Stimulated activated CD8-positive, alpha-beta memory T cell treated with anti-CD3 and anti-CD28 coated beads, Interleukin-7, amount 100 ng/mL, for 4 hours (primary cell): ENCODE data around the gene TRPM5.
A peak's percentile ranks its signal among the peaks of the same experiment; 100 is the strongest.

Experiments
- DNase-seq, 2 donors: peaks; one replicate each; pipeline ENCODE4 v3.0.0-alpha.2; 2020; ENCODE audit warnings: low read depth in 2 of 2

Gene TRPM5

DNA sequence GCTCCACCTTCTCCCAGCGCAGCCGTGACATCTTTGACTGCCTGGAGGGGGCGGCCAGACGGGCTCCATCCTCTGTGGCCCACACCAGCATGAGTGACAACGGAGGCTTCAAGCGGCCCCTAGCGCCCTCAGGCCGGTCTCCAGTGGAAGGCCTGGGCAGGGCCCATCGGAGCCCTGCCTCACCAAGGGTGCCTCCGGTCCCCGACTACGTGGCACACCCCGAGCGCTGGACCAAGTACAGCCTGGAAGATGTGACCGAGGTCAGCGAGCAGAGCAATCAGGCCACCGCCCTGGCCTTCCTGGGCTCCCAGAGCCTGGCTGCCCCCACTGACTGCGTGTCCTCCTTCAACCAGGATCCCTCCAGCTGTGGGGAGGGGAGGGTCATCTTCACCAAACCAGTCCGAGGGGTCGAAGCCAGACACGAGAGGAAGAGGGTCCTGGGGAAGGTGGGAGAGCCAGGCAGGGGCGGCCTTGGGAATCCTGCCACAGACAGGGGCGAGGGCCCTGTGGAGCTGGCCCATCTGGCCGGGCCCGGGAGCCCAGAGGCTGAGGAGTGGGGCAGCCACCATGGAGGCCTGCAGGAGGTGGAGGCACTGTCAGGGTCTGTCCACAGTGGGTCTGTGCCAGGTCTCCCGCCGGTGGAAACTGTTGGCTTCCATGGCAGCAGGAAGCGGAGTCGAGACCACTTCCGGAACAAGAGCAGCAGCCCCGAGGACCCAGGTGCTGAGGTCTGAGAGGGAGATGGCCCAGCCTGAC lies 41.2 kb downstream of the TRPM5 start:
- no peak for DNase-seq

DNA sequence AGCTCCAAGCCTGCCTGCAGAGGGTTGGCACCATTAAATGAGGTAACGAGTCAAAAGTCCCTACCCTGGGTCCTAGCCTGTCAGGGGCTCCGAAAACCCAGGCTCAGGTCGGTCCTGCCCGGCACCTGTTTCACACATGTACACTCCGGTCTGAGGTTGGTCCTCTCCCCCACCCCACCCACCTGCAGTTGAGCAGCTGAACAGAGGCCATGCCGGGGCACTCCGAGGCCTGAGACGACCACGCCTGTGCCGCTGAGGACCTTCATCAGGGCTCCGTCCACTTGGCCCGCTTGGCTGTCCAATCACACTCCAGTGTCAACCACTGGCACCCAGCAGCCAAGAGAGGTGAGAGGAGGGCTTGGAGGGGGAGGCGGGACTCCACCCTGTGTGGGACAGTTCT lies 42.2 kb downstream of the TRPM5 start:
- no peak for DNase-seq

DNA sequence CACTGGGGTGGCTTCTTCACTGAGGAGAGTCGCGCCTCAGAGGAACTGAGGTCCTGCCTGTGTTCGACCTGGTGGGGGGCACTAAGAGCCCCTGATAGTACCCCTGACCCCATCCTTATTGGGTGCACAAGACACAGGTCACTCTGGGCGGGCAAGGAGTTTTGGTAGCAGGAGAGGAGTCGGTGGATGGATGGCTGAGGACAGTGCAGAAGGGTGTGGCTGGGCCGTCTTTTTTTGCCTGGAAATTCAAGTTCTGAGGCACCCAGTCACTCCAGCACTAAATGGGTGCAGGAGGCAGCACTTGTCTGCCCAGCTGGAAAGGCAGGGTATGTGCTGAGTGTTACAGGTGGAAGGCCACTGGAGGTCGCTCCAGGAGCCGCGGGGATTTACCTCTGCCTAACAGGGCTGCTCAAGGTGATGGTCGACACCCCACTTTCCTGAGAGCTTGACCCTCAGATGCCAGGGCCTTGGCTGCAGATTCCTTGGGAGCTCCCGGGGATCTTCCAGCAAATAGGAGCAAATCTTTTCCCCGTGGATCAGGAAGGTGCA lies 42.8 kb downstream of the TRPM5 start:
- DNase-seq, result no peak

DNA sequence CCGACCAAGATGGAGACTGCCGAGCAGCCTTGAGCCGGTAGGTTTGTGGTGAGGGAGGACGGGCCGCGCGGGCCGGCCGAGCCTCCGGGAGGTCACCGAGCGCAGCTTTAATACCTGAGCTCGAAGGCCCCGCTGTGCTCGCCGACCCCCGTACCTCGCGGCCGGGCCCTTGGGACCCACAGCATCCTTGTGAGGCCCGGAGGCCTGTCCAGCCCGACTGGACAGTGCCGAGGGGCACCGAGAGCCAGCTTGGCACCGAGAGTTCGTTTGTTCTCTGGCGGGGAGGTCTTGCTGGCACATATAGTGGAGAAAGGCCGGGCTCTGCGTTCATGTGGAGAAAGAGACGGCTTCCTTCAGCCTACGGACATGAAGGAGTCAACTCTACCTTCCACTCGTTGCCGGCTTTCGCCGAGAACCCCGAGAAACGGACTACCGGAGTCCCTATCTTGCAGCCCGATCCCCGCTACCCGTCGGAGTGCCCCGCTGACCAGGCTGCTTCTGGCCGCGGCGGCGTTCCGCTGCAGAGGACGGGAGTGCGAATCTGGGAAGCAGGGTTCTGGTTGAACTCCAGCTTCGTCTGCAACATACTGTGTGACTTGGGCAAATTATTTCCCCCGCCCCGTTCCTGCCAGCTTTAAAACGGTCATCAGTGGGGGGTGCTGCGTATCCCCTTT lies 43.4 kb downstream of the TRPM5 start:
- no peak for DNase-seq

DNA sequence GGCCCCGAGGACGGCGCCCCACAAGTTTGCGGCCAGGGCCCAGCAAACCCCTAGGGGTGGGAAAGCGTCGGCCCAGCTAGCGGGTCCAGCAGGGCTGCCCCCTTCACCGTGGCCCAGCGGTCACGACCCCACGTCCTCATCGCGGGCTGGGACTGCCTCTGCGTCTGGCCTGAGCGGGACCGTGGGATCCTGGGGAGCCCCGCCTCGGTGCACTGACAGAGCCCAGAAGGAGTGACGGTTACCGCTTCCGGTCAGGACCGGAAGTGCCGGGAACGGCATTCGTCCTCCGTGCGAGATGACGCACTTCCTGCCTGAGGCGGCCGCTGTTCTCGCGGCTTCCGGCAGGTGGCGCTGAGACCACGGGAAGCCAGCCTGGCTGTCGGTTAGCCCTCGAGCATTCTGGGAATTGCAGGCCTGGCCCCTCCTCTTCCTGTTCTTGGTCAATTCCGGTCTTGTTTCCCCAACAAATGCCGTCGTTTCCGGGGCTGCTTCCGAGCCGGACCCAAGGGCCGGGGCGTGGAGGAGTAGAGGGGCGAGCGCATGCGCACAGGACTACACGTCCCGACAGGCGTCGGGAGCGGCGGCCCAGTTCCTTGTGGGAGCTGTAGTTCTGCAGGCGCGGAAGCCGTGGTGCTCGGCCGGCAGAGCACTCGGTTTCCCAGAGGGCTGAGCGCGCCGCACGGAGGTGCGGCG lies 44.1 kb downstream of the TRPM5 start, which contains the start of gene TSSC4:
TSS of gene TSSC4 (plus strand) at position 682 of the 693 bp plus-strand sequence. CDS start 1,884 bp downstream, outside the sequence.
- DNase-seq, result peak; percentile 99 to 100

DNA sequence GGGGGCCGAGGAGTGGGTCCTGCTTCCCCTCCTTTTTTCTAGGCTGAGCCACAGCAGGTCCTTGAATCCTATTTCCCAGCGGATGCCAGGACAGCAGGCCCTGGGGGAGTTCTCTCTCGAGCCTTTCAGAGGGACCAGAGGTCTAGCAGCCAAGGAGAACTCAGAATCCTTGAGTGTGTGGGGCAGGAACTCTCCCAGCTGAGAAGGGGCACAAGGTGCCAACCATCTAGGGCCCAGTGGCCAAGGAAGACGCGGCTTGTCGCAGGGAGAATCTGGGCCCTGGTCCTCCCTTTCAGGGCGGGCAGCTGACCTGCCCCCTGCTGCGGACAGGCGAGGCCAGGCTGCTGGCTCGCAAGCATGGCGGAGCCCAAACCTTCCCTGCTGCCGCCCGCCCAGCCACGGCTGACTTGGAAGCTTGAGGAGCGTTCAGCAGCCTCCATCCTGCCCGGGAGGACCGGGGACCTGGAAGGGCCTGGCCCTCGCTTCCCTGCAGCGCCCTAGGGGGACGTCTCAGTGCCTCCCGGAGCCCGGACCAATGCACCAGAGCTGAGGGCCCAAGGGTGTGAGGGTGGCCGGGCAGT lies 44.7 kb downstream of the TRPM5 start:
- DNase-seq, result peak in 1 of 2 donors; percentile 21

DNA sequence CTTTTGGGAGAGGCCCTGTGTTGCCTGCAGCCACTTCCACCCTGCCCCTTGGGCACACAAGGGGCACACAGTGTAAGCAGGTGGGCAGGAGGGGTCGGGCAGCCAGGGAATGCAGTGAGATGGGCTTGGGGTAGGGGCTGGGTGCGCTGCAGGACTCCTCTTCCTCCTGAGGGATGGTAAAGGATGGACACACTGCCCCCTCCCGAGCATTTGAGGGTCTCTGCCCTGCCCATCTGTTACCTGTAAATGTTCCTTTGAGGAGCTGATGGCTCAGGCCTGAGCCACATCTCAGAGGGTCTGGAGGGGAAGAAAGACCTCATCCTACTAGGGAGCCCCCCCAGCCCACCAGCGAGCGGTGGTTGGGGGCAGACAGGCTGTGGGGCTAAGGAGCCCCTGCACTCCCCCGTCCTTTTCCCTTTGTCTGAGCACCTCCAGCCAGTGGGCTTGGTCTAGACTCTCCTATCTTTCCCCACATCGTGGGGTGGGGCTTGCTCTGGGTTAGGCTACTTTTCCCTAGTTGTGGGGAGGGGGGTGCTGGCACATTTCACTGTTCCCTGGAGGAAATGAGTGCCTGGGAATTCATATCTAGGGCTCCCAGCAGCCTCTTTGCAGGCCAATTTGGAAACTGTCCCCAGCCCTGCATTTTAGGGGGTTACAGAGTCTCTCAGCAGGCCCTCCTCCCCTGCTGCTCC lies 45.5 kb downstream of the TRPM5 start:
- no peak for DNase-seq

DNA sequence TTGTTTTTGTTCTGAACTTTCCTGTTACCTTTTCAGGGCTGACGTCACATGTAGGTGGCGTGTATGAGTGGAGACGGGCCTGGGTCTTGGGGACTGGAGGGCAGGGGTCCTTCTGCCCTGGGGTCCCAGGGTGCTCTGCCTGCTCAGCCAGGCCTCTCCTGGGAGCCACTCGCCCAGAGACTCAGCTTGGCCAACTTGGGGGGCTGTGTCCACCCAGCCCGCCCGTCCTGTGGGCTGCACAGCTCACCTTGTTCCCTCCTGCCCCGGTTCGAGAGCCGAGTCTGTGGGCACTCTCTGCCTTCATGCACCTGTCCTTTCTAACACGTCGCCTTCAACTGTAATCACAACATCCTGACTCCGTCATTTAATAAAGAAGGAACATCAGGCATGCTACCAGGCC lies 47.3 kb downstream of the TRPM5 start:
- DNase-seq, result no peak

DNA sequence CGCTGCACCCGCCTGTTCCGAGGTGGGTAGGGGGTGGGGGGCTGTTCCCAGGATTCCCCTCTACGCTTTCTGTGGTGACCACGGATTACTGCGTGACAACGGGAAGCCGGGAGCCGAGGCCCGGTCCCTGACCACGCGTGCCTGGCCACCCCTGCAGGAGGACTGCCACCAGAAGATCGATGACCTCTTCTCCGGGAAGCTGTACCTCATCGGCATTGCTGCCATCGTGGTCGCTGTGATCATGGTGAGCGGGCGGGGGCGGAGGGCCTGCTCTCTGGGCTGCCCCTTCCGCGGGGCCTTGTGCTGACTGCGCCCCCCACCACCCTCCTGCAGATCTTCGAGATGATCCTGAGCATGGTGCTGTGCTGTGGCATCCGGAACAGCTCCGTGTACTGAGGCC lies 47.8 kb downstream of the TRPM5 start:
- DNase-seq, result no peak

DNA sequence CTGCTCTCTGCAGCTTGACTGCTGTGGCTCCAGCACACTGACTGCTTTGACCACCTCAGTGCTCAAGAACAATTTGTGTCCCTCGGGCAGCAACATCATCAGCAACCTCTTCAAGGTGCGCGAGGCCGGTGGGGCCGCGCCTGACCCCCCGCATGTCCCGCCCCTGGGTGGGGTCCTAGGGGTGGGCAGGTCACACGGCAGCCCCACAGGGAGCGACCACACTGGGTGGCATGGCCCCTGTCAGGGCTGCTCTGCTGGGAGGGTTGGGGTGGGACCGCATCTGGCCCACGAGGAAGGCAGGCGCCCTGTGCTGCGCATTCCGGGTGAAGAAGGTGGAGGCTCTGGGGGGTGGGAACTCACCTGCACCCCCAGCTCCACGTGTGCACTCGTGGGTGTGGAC lies 48.5 kb downstream of the TRPM5 start:
- no peak for DNase-seq

DNA sequence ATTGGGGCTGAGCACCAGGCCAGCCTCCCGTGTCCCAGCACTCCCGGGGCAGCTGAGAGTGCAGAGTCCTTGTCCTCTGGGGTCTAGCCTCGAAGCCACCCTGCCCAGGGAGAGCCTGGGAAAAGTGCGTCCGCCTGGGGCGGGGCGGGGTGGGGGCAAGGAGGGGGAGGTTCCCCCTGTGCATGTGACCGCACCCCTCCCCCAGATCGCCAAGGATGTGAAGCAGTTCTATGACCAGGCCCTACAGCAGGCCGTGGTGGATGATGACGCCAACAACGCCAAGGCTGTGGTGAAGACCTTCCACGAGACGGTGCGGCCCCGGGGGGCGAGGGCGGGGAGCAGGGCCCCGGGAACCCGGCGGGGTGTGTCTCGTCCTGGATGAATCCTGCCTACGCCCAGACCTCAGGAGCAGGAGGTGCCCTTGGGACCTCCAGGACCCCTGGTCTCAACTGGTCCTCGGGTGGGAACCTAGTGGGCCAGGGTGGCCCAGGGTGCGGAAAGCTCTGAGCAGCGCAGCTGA lies 49.0 kb downstream of the TRPM5 start:
- DNase-seq, result no peak

DNA sequence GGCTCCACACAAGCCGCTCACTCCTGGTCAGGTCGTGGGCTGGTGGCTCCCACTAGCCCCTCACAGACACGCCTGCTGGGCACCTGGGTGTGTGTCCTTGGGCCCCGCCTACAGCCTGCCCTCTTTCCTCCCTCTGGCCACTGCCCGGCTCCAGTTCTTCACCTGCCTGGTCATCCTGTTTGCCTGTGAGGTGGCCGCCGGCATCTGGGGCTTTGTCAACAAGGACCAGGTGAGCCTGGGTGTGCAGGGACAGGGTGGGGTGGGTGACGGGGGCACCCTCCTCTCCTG lies 49.6 kb downstream of the TRPM5 start:
- DNase-seq, result no peak
